ENCODE measurements around the gene SH3PXD2B.

GRCh38 chr5:172491481-172491880 is 37.2 kb upstream of the SH3PXD2B start:
- TF ChIP-seq POLR2AphosphoS5 (IDR thresholded peaks at IDR 0.05) (no peak), EP300 (IDR thresholded peaks at IDR 0.05) (no peak)
- TF ChIP-seq, protein P1, sequence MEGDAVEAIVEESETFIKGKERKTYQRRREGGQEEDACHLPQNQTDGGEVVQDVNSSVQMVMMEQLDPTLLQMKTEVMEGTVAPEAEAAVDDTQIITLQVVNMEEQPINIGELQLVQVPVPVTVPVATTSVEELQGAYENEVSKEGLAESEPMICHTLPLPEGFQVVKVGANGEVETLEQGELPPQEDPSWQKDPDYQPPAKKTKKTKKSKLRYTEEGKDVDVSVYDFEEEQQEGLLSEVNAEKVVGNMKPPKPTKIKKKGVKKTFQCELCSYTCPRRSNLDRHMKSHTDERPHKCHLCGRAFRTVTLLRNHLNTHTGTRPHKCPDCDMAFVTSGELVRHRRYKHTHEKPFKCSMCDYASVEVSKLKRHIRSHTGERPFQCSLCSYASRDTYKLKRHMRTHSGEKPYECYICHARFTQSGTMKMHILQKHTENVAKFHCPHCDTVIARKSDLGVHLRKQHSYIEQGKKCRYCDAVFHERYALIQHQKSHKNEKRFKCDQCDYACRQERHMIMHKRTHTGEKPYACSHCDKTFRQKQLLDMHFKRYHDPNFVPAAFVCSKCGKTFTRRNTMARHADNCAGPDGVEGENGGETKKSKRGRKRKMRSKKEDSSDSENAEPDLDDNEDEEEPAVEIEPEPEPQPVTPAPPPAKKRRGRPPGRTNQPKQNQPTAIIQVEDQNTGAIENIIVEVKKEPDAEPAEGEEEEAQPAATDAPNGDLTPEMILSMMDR (IDR thresholded peaks at IDR 0.05) = no peak

Data from upper lobe of left lung (tissue), 4 donors.